Ovary (tissue), 9 donors: ENCODE data around the gene STKLD1. TPM values are rescaled to one million over a fixed set of nuclear protein-coding genes. Genes with fewer than 3 reads are reported as not detected.

Source experiments
- DNase-seq, 5 donors: peaks; one replicate each; pipeline ENCODE4 v3.0.0-alpha.2; 2019 to 2020
- H3K27ac ChIP-seq, 2 donors: fragments of 200-600 bp; one replicate each; pipeline versions ENCODE4 v1.5.1 to v1.8.0; 2019 to 2022
- H3K27me3 ChIP-seq: fragments of 200-600 bp; one replicate; pipeline ENCODE4 v1.8.0; 2022
- H3K36me3 ChIP-seq: fragments of 200-600 bp; sonication (generic); one replicate; pipeline ENCODE4 v1.5.1; 2019
- H3K4me1 ChIP-seq: one replicate; pipeline ENCODE4 v1.8.1; 2013; ENCODE audit warnings: mild to moderate bottlenecking, moderate library complexity; ENCODE audit not compliant: insufficient read depth
- H3K4me3 ChIP-seq: fragments of 200-600 bp; sonication (generic); one replicate; pipeline ENCODE4 v1.5.1; 2017
- H3K9me3 ChIP-seq, 2 donors: fragments of 200-600 bp in 1 of 2; sonication (generic) in 1 of 2; one replicate each; pipeline versions ENCODE4 v1.5.1 to v1.8.1; 2013 to 2019; ENCODE audit warnings: mild to moderate bottlenecking in 1 of 2, moderate library complexity in 1 of 2
- CTCF ChIP-seq, 3 donors: fragments of 450-650 bp in 2 of 3; fragments of 200-600 bp in 1 of 3; IDR thresholded peaks; one replicate each; pipeline versions ENCODE4 v1.5.1 to v1.8.0; 2016 to 2022; ENCODE audit warnings: antibody characterized with exemption in 3 of 3, mild to moderate bottlenecking in 1 of 3
- EP300 ChIP-seq: sonication (generic); formaldehyde crosslinking; IDR thresholded peaks from one replicate; pipeline ENCODE4 v1.6.1; 2017; ENCODE audit warnings: antibody characterized with exemption
- POLR2A ChIP-seq: fragments of 450-650 bp; IDR thresholded peaks from one replicate; pipeline ENCODE4 v1.6.1; 2017; ENCODE audit warnings: antibody characterized with exemption, mild to moderate bottlenecking, moderate library complexity
- WGBS, 3 donors: extraction: QIAGEN DNeasy Blood & Tissue Kit in 1 of 3; methylation state at CpG; one replicate each; pipeline versions ENCODE4 v1.1.5 to v1.1.7; 2013 to 2017; 5-methylcytosine and 5-hydroxymethylcytosine counted together
- intact Hi-C, 4 donors: fragments of 100-400 bp; cut with DNase I; formaldehyde crosslinking; loops; one replicate each; pipeline versions ENCODE4 v1.11.0 to v1.15.1; 2022 to 2023
- polyA plus RNA-seq, 2 donors: library from polyadenylated mRNA; stranded (reverse); fragments of 200-250 nt in 1 of 2; fragments of 350-450 nt in 1 of 2; fragmentation: Illumina TruSeq in 1 of 2; extraction: RNeasy Lipid Tissue Mini Kit (QIAGEN cat#74804) in 1 of 2; gene quantifications; one replicate each; pipeline ENCODE4 v1.2.3, GENCODE V29; 2013 to 2014
- total RNA-seq, 7 donors: library from RNA; depleted of rRNA in 2 of 7; stranded (reverse); fragments of >200 nt in 2 of 7; fragmentation: NEBNext Ultra II Directional in 3 of 7; extraction: Animal tissue kit (Norgen Biotek cat#: 25700) in 3 of 7; gene quantifications; one replicate each; pipeline versions ENCODE4 v1.1.0 to v1.2.4, GENCODE V29; 2016 to 2023
- donor health status: DM: no; HTN: no; CAD: no; lungs with moderate emphysema.
- donor health status: DM: no; HTN: no; CAD: no.
- donor health status: Bipolar disorder and iron deficiency.
- donor health status: DM: yes; HTN: yes; CAD: no.
- donor health status: DM: no; HTN: no; CAD: no.
- donor health status: DM: yes; HTN: yes; CAD: no.

Gene STKLD1
- total and polyA plus RNA-seq, 9 donors = 0.48 to 2.3 (median 1.3) TPM

GRCh38 chr9:133415170-133415569, 39.0 kb downstream of the STKLD1 start:
- intact Hi-C loops = no loop called here
- no peak overlapping the region for H3K4me3 ChIP-seq
- peaks cover 3% of the 10 kb centered on the region for H3K4me1 ChIP-seq
- no peak overlapping the region for H3K27ac ChIP-seq
- H3K27me3 ChIP-seq = no peaks in the 10 kb centered on the region
- no peaks in the 10 kb centered on the region for H3K36me3 ChIP-seq
- TF ChIP-seq CTCF (IDR thresholded peaks at IDR 0.05) (no peak), EP300 (no peak), POLR2A (no peak)
- DNase-seq = no peak
- H3K9me3 ChIP-seq = no peaks in the 10 kb centered on the region
- 61 to 73% (median 64%) methylated on average over 1 of the region's 1 CpG for WGBS, 3 donors

GRCh38 chr9:133417541-133418461, 41.6 kb downstream of the STKLD1 start, which contains the start of gene REXO4:
TSS of gene REXO4 (minus strand) at chr9:133418010. CDS start at chr9:133417844, 166 bp downstream.
- H3K36me3 ChIP-seq = no peaks in the 10 kb centered on the region
- WGBS, 3 donors = 1 to 2% (median 1%) methylated on average over 70 to 75 of the region's 75 CpGs
- peak within 1 kb of the TSS; percentile 70 to 75 for H3K27ac ChIP-seq
- peaks cover 3% of the 10 kb centered on the region for H3K4me1 ChIP-seq
- no peaks in the 10 kb centered on the region for H3K27me3 ChIP-seq
- TF ChIP-seq POLR2A (peak; percentile 44), EP300 (no peak), CTCF (IDR thresholded peaks at IDR 0.05) (peak in 1 of 3 donors; percentile 26)
- H3K9me3 ChIP-seq = no peaks in the 10 kb centered on the region
- DNase-seq = peak; percentile 79 to 90 (median 82)
- peak within 1 kb of the TSS; percentile 68 for H3K4me3 ChIP-seq
- intact Hi-C loops = no loop called here

GRCh38 chr9:133419005-133419404, 42.8 kb downstream of the STKLD1 start:
- Histone ChIP-seq H3K36me3 (no peaks in the 10 kb centered on the region), H3K27me3 (no peaks in the 10 kb centered on the region), H3K27ac (no peak overlapping the region), H3K4me1 (peaks cover 3% of the 10 kb centered on the region), H3K4me3 (no peak overlapping the region), H3K9me3 (no peaks in the 10 kb centered on the region)
- DNase-seq = no peak
- intact Hi-C loops = no loop called here
- no peak for TF ChIP-seq CTCF (IDR thresholded peaks at IDR 0.05)
- TF ChIP-seq EP300 = no peak
- no peak for TF ChIP-seq POLR2A
- 66 to 77% (median 68%) methylated on average over 13 of the region's 13 CpGs for WGBS, 3 donors

GRCh38 chr9:133420392-133420827, 44.2 kb downstream of the STKLD1 start:
- WGBS, 3 donors = 48 to 61% (median 55%) methylated on average over 5 of the region's 5 CpGs
- DNase-seq = no peak
- peaks cover 3% of the 10 kb centered on the region for H3K4me1 ChIP-seq
- H3K4me3 ChIP-seq = no peak overlapping the region
- intact Hi-C loops = no loop called here
- TF ChIP-seq CTCF (IDR thresholded peaks at IDR 0.05) = no peak
- TF ChIP-seq POLR2A = no peak
- TF ChIP-seq EP300 = no peak
- no peaks in the 10 kb centered on the region for H3K27me3 ChIP-seq
- no peak overlapping the region for H3K27ac ChIP-seq
- no peaks in the 10 kb centered on the region for H3K9me3 ChIP-seq
- H3K36me3 ChIP-seq = no peaks in the 10 kb centered on the region
